OCI-LY3 (cell line): ENCODE data around the gene TBC1D1.

ENCODE experiments used
- EZH2phosphoT487 ChIP-seq: fragments of 200-600 bp; shearing (Covaris generic); IDR thresholded peaks from 2 replicates; pipeline ENCODE4 v1.6.1; 2018; ENCODE audit warnings: antibody characterized with exemption, mixed run types, low read depth
- TF ChIP-seq, protein P1 (sequence below): fragments of 200-600, 300-600 bp; sonication (generic); IDR thresholded peaks from 2 replicates; pipeline ENCODE4 v1.5.1; 2014; ENCODE audit warnings: antibody characterized with exemption, low read length, low read depth

DNA sequence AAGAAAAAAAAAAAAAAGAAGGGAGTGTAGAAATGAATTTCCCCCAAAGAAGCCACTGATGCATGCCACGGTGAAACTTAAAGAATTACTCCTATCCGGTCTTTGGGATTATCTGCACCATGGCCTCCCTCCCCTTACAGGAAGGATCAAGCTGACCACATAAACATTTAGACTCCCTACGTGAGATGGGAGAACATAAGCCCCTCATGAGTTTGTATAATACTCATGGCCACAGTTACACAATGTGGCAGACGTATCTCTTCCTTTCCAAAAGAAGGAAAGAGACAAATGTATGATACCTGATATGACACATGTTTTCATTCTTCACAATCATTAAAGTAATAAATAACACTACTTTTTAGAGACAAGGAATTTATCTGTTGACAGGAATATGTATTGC, 66.1 kb downstream of the TBC1D1 start:
- TF ChIP-seq, protein P1, sequence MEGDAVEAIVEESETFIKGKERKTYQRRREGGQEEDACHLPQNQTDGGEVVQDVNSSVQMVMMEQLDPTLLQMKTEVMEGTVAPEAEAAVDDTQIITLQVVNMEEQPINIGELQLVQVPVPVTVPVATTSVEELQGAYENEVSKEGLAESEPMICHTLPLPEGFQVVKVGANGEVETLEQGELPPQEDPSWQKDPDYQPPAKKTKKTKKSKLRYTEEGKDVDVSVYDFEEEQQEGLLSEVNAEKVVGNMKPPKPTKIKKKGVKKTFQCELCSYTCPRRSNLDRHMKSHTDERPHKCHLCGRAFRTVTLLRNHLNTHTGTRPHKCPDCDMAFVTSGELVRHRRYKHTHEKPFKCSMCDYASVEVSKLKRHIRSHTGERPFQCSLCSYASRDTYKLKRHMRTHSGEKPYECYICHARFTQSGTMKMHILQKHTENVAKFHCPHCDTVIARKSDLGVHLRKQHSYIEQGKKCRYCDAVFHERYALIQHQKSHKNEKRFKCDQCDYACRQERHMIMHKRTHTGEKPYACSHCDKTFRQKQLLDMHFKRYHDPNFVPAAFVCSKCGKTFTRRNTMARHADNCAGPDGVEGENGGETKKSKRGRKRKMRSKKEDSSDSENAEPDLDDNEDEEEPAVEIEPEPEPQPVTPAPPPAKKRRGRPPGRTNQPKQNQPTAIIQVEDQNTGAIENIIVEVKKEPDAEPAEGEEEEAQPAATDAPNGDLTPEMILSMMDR: no peak
- TF ChIP-seq EZH2phosphoT487: no peak
